IMR-90 (cell line): ENCODE data around the gene TANGO2. TPM values are rescaled to one million over a fixed set of nuclear protein-coding genes. Genes with fewer than 3 reads are reported as not detected.

Experiments used
- ATAC-seq: fragments of 200-7000 bp; cut with Tn5 transposase; 2 replicates; pipeline ENCODE4 v1.9.1; 2020; ENCODE audit warnings: low read depth, mild to moderate bottlenecking, moderate library complexity
- BruUV-seq: library from RNA; stranded (reverse); fragments of 400-500 nt; replicated peaks from 2 replicates; lab custom pipeline; 2021; lab: Mats Ljungman, UMichigan
- CTCF ChIA-PET: fragments of 300-600 bp; formaldehyde crosslinking; extraction: SDS; loops from one replicate; lab custom pipeline; 2021; ENCODE audit warnings: antibody characterized with exemption; lab: Yijun Ruan, JAX
- POLR2A ChIA-PET: fragments of 300-600 bp; sonication (Branson Sonifier 250); formaldehyde crosslinking; loops from one replicate; lab custom pipeline; 2022; ENCODE audit warnings: antibody characterized with exemption; ENCODE audit not compliant: unreplicated experiment; lab: Charles Lee
- DNase-seq: peaks from one replicate; pipeline ENCODE4 v3.0.0; 2013
- H2AFZ ChIP-seq: replicated peaks from 2 replicates; pipeline ENCODE3; 2013; ENCODE audit warnings: low read length, mild to moderate bottlenecking; ENCODE audit not compliant: poor library complexity
- H2AK5ac ChIP-seq: 2 replicates; pipeline ENCODE4 v1.6.1; 2013; ENCODE audit warnings: low read depth, low read length, inconsistent platforms
- H2AK9ac ChIP-seq: replicated peaks from 2 replicates; pipeline ENCODE3; 2013; ENCODE audit warnings: mild to moderate bottlenecking, low read depth, low read length, moderate library complexity; ENCODE audit not compliant: poor library complexity
- H2BK120ac ChIP-seq: 2 replicates; pipeline ENCODE4 v1.6.1; 2013; ENCODE audit warnings: low read depth, low read length, inconsistent platforms
- H2BK15ac ChIP-seq: 3 replicates; pipeline ENCODE4 v1.6.1; 2013; ENCODE audit warnings: low read depth, low read length, inconsistent platforms
- H2BK20ac ChIP-seq: 2 replicates; pipeline ENCODE4 v1.6.1; 2013; ENCODE audit warnings: low read depth, mild to moderate bottlenecking, inconsistent platforms, low read length, moderate library complexity
- H2BK5ac ChIP-seq: 2 replicates; pipeline ENCODE4 v1.6.1; 2013; ENCODE audit warnings: mild to moderate bottlenecking, low read depth, low read length, inconsistent platforms; ENCODE audit not compliant: poor library complexity, severe bottlenecking
- H3K14ac ChIP-seq: replicated peaks from 2 replicates; pipeline ENCODE4 v1.6.1; 2013; ENCODE audit warnings: low read depth, low read length, inconsistent platforms
- H3K18ac ChIP-seq: 2 replicates; pipeline ENCODE4 v1.6.1; 2013; ENCODE audit warnings: low read depth, low read length, control low read depth
- H3K23ac ChIP-seq: 2 replicates; pipeline ENCODE4 v1.6.1; 2013; ENCODE audit warnings: low read depth, low read length, inconsistent platforms
- H3K27ac ChIP-seq: 2 replicates; pipeline ENCODE4 v1.5.1; 2013; ENCODE audit warnings: mild to moderate bottlenecking, control low read depth, low read length; ENCODE audit not compliant: insufficient read depth
- H3K27me3 ChIP-seq: 2 replicates; pipeline ENCODE4 v1.6.1; 2013; ENCODE audit warnings: low read length; ENCODE audit not compliant: control insufficient read depth, insufficient read depth
- H3K36me3 ChIP-seq: 2 replicates; pipeline ENCODE4 v1.6.1; 2013; ENCODE audit warnings: low read length, mixed read lengths; ENCODE audit not compliant: control insufficient read depth, insufficient read depth
- H3K4ac ChIP-seq: 2 replicates; pipeline ENCODE4 v1.6.1; 2013; ENCODE audit warnings: low read depth, low read length, inconsistent platforms
- H3K4me1 ChIP-seq: 2 replicates; pipeline ENCODE4 v1.6.1; 2013; ENCODE audit warnings: low read length, mixed read lengths; ENCODE audit not compliant: control insufficient read depth, insufficient read depth
- H3K4me2 ChIP-seq: 2 replicates; pipeline ENCODE4 v1.6.1; 2013; ENCODE audit warnings: low read depth, mild to moderate bottlenecking, control low read depth, low read length, moderate library complexity
- H3K4me3 ChIP-seq: 2 replicates; pipeline ENCODE4 v1.5.1; 2013; ENCODE audit warnings: low read depth, mild to moderate bottlenecking, control low read depth, low read length, moderate library complexity; ENCODE audit not compliant: insufficient read depth
- H3K56ac ChIP-seq: 2 replicates; pipeline ENCODE4 v1.6.1; 2013; ENCODE audit warnings: low read length, inconsistent platforms; ENCODE audit not compliant: insufficient read depth; ENCODE audit errors: extremely low read depth
- H3K79me1 ChIP-seq, 2 experiments: 2 replicates each; pipeline ENCODE4 v1.6.1; 2013; ENCODE audit warnings: low read length in 2 of 2, inconsistent platforms in 1 of 2, low read depth in 1 of 2
- H3K9ac ChIP-seq: 2 replicates; pipeline ENCODE4 v1.6.1; 2013; ENCODE audit warnings: low read depth, low read length, control low read depth
- H3K9me1 ChIP-seq: 2 replicates; pipeline ENCODE4 v1.6.1; 2013; ENCODE audit warnings: low read length, inconsistent platforms; ENCODE audit not compliant: insufficient read depth
- H3K9me3 ChIP-seq: 2 replicates; pipeline ENCODE4 v1.6.1; 2013; ENCODE audit warnings: low read length; ENCODE audit not compliant: control insufficient read depth, insufficient read depth
- H4K20me1 ChIP-seq: 2 replicates; pipeline ENCODE4 v1.6.1; 2013; ENCODE audit warnings: low read length, inconsistent platforms; ENCODE audit not compliant: insufficient read depth
- H4K5ac ChIP-seq: 2 replicates; pipeline ENCODE4 v1.6.1; 2013; ENCODE audit warnings: mild to moderate bottlenecking, low read depth, low read length, control low read depth
- H4K8ac ChIP-seq, 2 experiments: 2 replicates each; pipeline ENCODE4 v1.6.1; 2013; ENCODE audit warnings: low read depth in 2 of 2, low read length in 2 of 2, control low read depth in 1 of 2, inconsistent platforms in 1 of 2
- H4K91ac ChIP-seq: 2 replicates; pipeline ENCODE4 v1.6.1; 2013; ENCODE audit warnings: low read depth, low read length, inconsistent platforms; ENCODE audit not compliant: insufficient read depth
- CEBPB ChIP-seq: IDR thresholded peaks from 2 replicates; pipeline ENCODE4 v1.6.1; 2012; ENCODE audit warnings: low read depth, low read length, improper control_type of control experiment
- CHD1 ChIP-seq: IDR thresholded peaks from 2 replicates; pipeline ENCODE4 v1.6.1; 2012; ENCODE audit warnings: low read depth, low read length, improper control_type of control experiment
- CTCF ChIP-seq: conservative IDR thresholded peaks from 2 replicates; pipeline ENCODE4 v1.5.1; 2012; ENCODE audit warnings: mild to moderate bottlenecking, low read depth, low read length, improper control_type of control experiment
- MAZ ChIP-seq: IDR thresholded peaks from 2 replicates; pipeline ENCODE4 v1.6.1; 2012; ENCODE audit warnings: low read depth, mild to moderate bottlenecking, low read length, improper control_type of control experiment, moderate library complexity, borderline replicate concordance
- MXI1 ChIP-seq: IDR thresholded peaks from 2 replicates; pipeline ENCODE4 v1.6.1; 2012; ENCODE audit warnings: low read depth, mild to moderate bottlenecking, low read length, moderate library complexity, borderline replicate concordance
- NFE2L2 ChIP-seq: fragments of 150-350 bp; IDR thresholded peaks from 2 replicates; pipeline ENCODE4 v1.6.1; 2016; ENCODE audit warnings: low read depth, mild to moderate bottlenecking, low read length
- POLR2A ChIP-seq: IDR thresholded peaks from 2 replicates; pipeline ENCODE4 v1.6.1; 2012; ENCODE audit warnings: mild to moderate bottlenecking, low read depth, low read length
- SMC3 ChIP-seq: fragments of 150-350 bp; IDR thresholded peaks from 2 replicates; pipeline ENCODE4 v1.6.1; 2016; ENCODE audit warnings: low read depth, mild to moderate bottlenecking, antibody characterized with exemption, low read length, moderate library complexity
- WGBS, 2 experiments: methylation state at CpG; one replicate each; pipeline versions ENCODE4 v1.1.5 to v1.1.7; 2013; ENCODE audit warnings: missing lambda C conversion rate in 2 of 2; ENCODE audit not compliant: insufficient read length in 1 of 2; ENCODE audit errors: extremely low coverage in 2 of 2; 5-methylcytosine and 5-hydroxymethylcytosine counted together
- dilution Hi-C: fragments of 300-500 bp; cut with HindIII; formaldehyde crosslinking; loops from one replicate; pipeline ENCODE4 v1.14.3; 2018; ENCODE audit warnings: low sequenced_read_pairs; ENCODE audit not compliant: unreplicated experiment
- in situ Hi-C: fragments of 300-500 bp; cut with MboI; formaldehyde crosslinking; loops from 3 replicates; pipeline ENCODE4 v1.14.3; 2019; ENCODE audit warnings: low sequenced_read_pairs, inconsistent platforms, mixed read lengths
- intact Hi-C: fragments of 100-400 bp; cut with micrococcal nuclease; formaldehyde crosslinking; loops from 2 replicates; pipeline ENCODE4 v1.10.0; 2022
- polyA plus RNA-seq, 3 experiments: library from polyadenylated mRNA; depleted of rRNA; stranded (reverse); fragments of >200 nt; gene quantifications; 2 replicates each; pipeline ENCODE4 v1.2.3, GENCODE V29; 2012; ENCODE audit warnings: low replicate concordance in 1 of 3
- total RNA-seq: library from RNA; depleted of rRNA; stranded (reverse); fragments of >200 nt; gene quantifications from 2 replicates; pipeline ENCODE4 v1.2.3, GENCODE V29; 2012

The TANGO2 gene
- total and polyA plus RNA-seq, 2 of the 4 experiments (the other 2 are of a cell fraction): 45.1 to 75.1 TPM

GRCh38 chr22:20043997-20044342 lies 23.1 kb downstream of the TANGO2 start:
- H3K9me3 ChIP-seq: no peaks in the 10 kb centered on the region; the same call in 1 of the 2 replicates
- in situ Hi-C loops: no loop called here
- H3K79me1 ChIP-seq: peaks cover 0 to 10% of the 10 kb centered on the region in 2 experiments; a peak in 1 of 4 replicates
- H2AFZ ChIP-seq: no peak overlapping the region
- H3K27me3 ChIP-seq: no peaks in the 10 kb centered on the region
- no peak for TF ChIP-seq POLR2A
- no peak for TF ChIP-seq NFE2L2
- TF ChIP-seq CEBPB: no peak
- TF ChIP-seq MAZ: no peak
- TF ChIP-seq CTCF: no peak
- TF ChIP-seq SMC3: no peak
- no peak for TF ChIP-seq CHD1
- no peak for TF ChIP-seq MXI1
- H3K23ac ChIP-seq: no peak overlapping the region
- ATAC-seq (no peak), DNase-seq (no peak)
- no peak overlapping the region for H4K91ac ChIP-seq
- no peak overlapping the region for H4K8ac ChIP-seq
- H2BK20ac ChIP-seq: no peak overlapping the region
- H3K27ac ChIP-seq: no peak overlapping the region
- ChIA-PET CTCF (no interaction called here), POLR2A (no interaction called here)
- H2BK120ac ChIP-seq: no peak overlapping the region
- H4K5ac ChIP-seq: no peak overlapping the region
- WGBS, 2 experiments: 97% methylated on average over 5 of the region's 7 CpGs; no CpG with 5 or more reads in 1 of the 2 experiments
- H3K4me3 ChIP-seq: no peak overlapping the region
- H3K4ac ChIP-seq: no peak overlapping the region
- H3K9ac ChIP-seq: no peak overlapping the region
- no TSS peak for BruUV-seq
- no peak overlapping the region for H2BK15ac ChIP-seq
- no peak overlapping the region for H3K4me2 ChIP-seq
- H2AK5ac ChIP-seq: no peak overlapping the region
- H3K56ac ChIP-seq: no peak overlapping the region
- H3K36me3 ChIP-seq: peaks cover 35% of the 10 kb centered on the region
- no peaks in the 10 kb centered on the region; the same call in none of the 2 replicates for H4K20me1 ChIP-seq
- H3K4me1 ChIP-seq: no peaks in the 10 kb centered on the region
- H3K14ac ChIP-seq: no peak overlapping the region
- intact Hi-C loops: no loop called here
- no peak overlapping the region for H3K18ac ChIP-seq
- dilution Hi-C loops: no loop called here
- H3K9me1 ChIP-seq: no peaks in the 10 kb centered on the region; the same call in 1 of the 2 replicates
- H2AK9ac ChIP-seq: no peak overlapping the region
- no peak overlapping the region for H2BK5ac ChIP-seq
